HCT116 (cell line): ENCODE data around the gene CRAT. TPM values are rescaled to one million over a fixed set of nuclear protein-coding genes. Genes with fewer than 3 reads are reported as not detected.

Experiments used
- ATAC-seq: fragments of 200-7000 bp; cut with Tn5 transposase; 2 replicates; pipeline ENCODE4 v1.9.1; 2020; ENCODE audit warnings: mild to moderate bottlenecking, moderate library complexity
- BruUV-seq: library from RNA; stranded (reverse); fragments of 400-500 nt; replicated peaks from 2 replicates; lab custom pipeline; 2021; lab: Mats Ljungman, UMichigan
- CTCF ChIA-PET: fragments of 300-600 bp; sonication (Branson Sonifier 250); formaldehyde crosslinking; loops from one replicate; lab custom pipeline; 2021; ENCODE audit warnings: antibody characterized with exemption; lab: Charles Lee
- POLR2A ChIA-PET: fragments of 300-600, 350-600 bp; sonication (Branson Sonifier 250); formaldehyde crosslinking; loops from one replicate; lab custom pipeline; 2021; ENCODE audit warnings: antibody characterized with exemption; lab: Charles Lee
- RAD21 ChIA-PET, 2 experiments: fragments of 300-600 bp; sonication (Branson Sonifier 250); formaldehyde crosslinking; loops; one replicate each; lab custom pipeline; 2023; ENCODE audit warnings: low total read pairs in 2 of 2; ENCODE audit not compliant: uncharacterized antibody in 2 of 2, unreplicated experiment in 2 of 2, low non-redundant PET in 1 of 2; lab: Charles Lee
- DNase-seq: peaks from one replicate; pipeline ENCODE4 v3.0.0-alpha.2; 2010; ENCODE audit warnings: low read depth, low spot score
- H2AFZ ChIP-seq: fragments of 200-600 bp; shearing (Covaris generic), sonication (generic); 2 replicates; pipeline ENCODE4 v1.6.1; 2017; ENCODE audit warnings: low read depth, mixed run types, mixed read lengths, antibody characterized with exemption, low read length; ENCODE audit not compliant: poor library complexity, severe bottlenecking
- H3K27ac ChIP-seq: 2 replicates; pipeline ENCODE4 v1.5.1; 2012; ENCODE audit warnings: low read depth, low read length
- H3K27me3 ChIP-seq: fragments of 200-600 bp; sonication (generic); 2 replicates; pipeline ENCODE4 v1.6.1; 2016; ENCODE audit warnings: mixed run types, low read length, mixed read lengths; ENCODE audit not compliant: insufficient read depth
- H3K36me3 ChIP-seq, 2 experiments: fragments of 200-500 bp in 1 of 2; fragments of 200-600 bp in 1 of 2; sonication (Bioruptor generic) in 1 of 2; sonication (generic) in 1 of 2; 2 replicates each; pipeline versions ENCODE4 v1.5.1 to v1.6.1; 2014 to 2016; ENCODE audit warnings: low read length in 2 of 2, inconsistent platforms in 1 of 2, mixed read lengths in 1 of 2, mixed run types in 1 of 2; ENCODE audit not compliant: insufficient read depth in 2 of 2, control insufficient read depth in 1 of 2
- H3K4me1 ChIP-seq, 2 experiments: fragments of 200-600 bp in 1 of 2; sonication (generic) in 1 of 2; 2 replicates each; pipeline versions ENCODE4 v1.5.1 to v1.6.1; 2012 to 2017; ENCODE audit warnings: low read length in 2 of 2, inconsistent platforms in 1 of 2, mild to moderate bottlenecking in 1 of 2, mixed read lengths in 1 of 2, mixed run types in 1 of 2, moderate library complexity in 1 of 2; ENCODE audit not compliant: insufficient read depth in 2 of 2, control insufficient read depth in 1 of 2
- H3K4me2 ChIP-seq: fragments of 200-600 bp; sonication (generic); 2 replicates; pipeline ENCODE4 v1.6.1; 2017; ENCODE audit warnings: mixed run types, low read length, mixed read lengths
- H3K4me3 ChIP-seq, 2 experiments: fragments of 200-600 bp in 1 of 2; sonication (generic) in 1 of 2; replicated peaks in 1 of 2; 2 replicates each; pipeline ENCODE4 v1.5.1; 2011 to 2016; ENCODE audit warnings: low read length in 2 of 2, control low read depth in 1 of 2, low read depth in 1 of 2, mild to moderate bottlenecking in 1 of 2, mixed read lengths in 1 of 2, mixed run types in 1 of 2
- H3K79me2 ChIP-seq: fragments of 200-600 bp; sonication (generic); 2 replicates; pipeline ENCODE4 v1.6.1; 2017; ENCODE audit warnings: mild to moderate bottlenecking, mixed run types, low read length, moderate library complexity, mixed read lengths; ENCODE audit not compliant: insufficient read depth
- H3K9ac ChIP-seq: fragments of 200-600 bp; sonication (generic); 2 replicates; pipeline ENCODE4 v1.6.1; 2016; ENCODE audit warnings: low read length, mixed read lengths
- H3K9me2 ChIP-seq: fragments of 200-600 bp; sonication (generic), shearing (Covaris generic); 2 replicates; pipeline ENCODE4 v1.6.1; 2017; ENCODE audit warnings: mixed run types, mild to moderate bottlenecking, moderate library complexity; ENCODE audit not compliant: insufficient read depth
- H3K9me3 ChIP-seq, 2 experiments: fragments of 200-500 bp in 1 of 2; fragments of 200-600 bp in 1 of 2; sonication (Bioruptor generic) in 1 of 2; sonication (generic) in 1 of 2; 2 replicates each; pipeline ENCODE4 v1.6.1; 2014 to 2017; ENCODE audit warnings: low read length in 2 of 2, mixed read lengths in 2 of 2, inconsistent platforms in 1 of 2, low read depth in 1 of 2, mild to moderate bottlenecking in 1 of 2, mixed run types in 1 of 2, moderate library complexity in 1 of 2; ENCODE audit not compliant: control insufficient read depth in 1 of 2, insufficient read depth in 1 of 2
- H4K20me1 ChIP-seq: fragments of 200-600 bp; sonication (generic), shearing (Covaris generic); 2 replicates; pipeline ENCODE4 v1.6.1; 2017; ENCODE audit warnings: mixed run types, mild to moderate bottlenecking, moderate library complexity; ENCODE audit not compliant: insufficient read depth
- CEBPB ChIP-seq: IDR thresholded peaks from 2 replicates; pipeline ENCODE4 v1.6.1; 2012; ENCODE audit warnings: low read depth
- EZH2 ChIP-seq: fragments of 200-600 bp; sonication (generic); IDR thresholded peaks from 2 replicates; pipeline ENCODE4 v1.6.1; 2017; ENCODE audit warnings: antibody characterized with exemption, mixed run types
- ZFX ChIP-seq: fragments of 450-650 bp; IDR thresholded peaks from 2 replicates; pipeline ENCODE4 v1.6.1; 2017
- intact Hi-C: fragments of 100-400 bp; cut with micrococcal nuclease; formaldehyde crosslinking; loops from 2 replicates; pipeline ENCODE4 v1.10.0; 2022
- total RNA-seq: library from RNA; stranded (reverse); gene quantifications from one replicate; pipeline ENCODE4 v1.2.1, GENCODE V29; 2021; ENCODE audit not compliant: unreplicated experiment

CRAT gene
- total RNA-seq, 1 experiment from 2014 or later: 29.0 TPM

GRCh38 chr9:129111528-129112151, 1.0 kb upstream of the CRAT start:
- peak; percentile 37 for ATAC-seq
- Histone ChIP-seq H3K79me2 (peaks cover 47% of the 10 kb centered on the region), H3K9me2 (no peaks in the 10 kb centered on the region), H4K20me1 (no peaks in the 10 kb centered on the region), H3K4me2 (peak overlapping the region; percentile 89), H3K9me3 (no peaks in the 10 kb centered on the region), H3K27me3 (no peaks in the 10 kb centered on the region), H3K4me1 (peaks cover 23 to 48% of the 10 kb centered on the region in 2 experiments), H3K36me3 (no peaks in the 10 kb centered on the region), H2AFZ (no peak overlapping the region), H3K4me3 (peak overlapping the region; percentile 73 to 90), H3K27ac (peak overlapping the region; percentile 97), H3K9ac (peak overlapping the region; percentile 86)
- CTCF ChIA-PET: interaction anchor here (0.6 to 0.7 kb wide), 3 partner anchors 20 to 243 kb away, joined by 3 read pairs; no protein-coding TSS in a partner anchor
- no peak for TF ChIP-seq CEBPB
- TF ChIP-seq ZFX: peak; percentile 64; the same call in 1 of the 2 replicates
- DNase-seq: no peak
- intact Hi-C loops: no loop called here
- no TSS peak for BruUV-seq
- POLR2A ChIA-PET: interaction anchor here (1.3 kb wide), 1 partner anchor 28 kb away, joined by 3 read pairs; no protein-coding TSS in a partner anchor
- RAD21 ChIA-PET: interaction anchor here in 1 of 2 experiments (0.7 kb wide), 1 partner anchor 61 kb away, joined by 5 read pairs; no protein-coding TSS in a partner anchor

DNA sequence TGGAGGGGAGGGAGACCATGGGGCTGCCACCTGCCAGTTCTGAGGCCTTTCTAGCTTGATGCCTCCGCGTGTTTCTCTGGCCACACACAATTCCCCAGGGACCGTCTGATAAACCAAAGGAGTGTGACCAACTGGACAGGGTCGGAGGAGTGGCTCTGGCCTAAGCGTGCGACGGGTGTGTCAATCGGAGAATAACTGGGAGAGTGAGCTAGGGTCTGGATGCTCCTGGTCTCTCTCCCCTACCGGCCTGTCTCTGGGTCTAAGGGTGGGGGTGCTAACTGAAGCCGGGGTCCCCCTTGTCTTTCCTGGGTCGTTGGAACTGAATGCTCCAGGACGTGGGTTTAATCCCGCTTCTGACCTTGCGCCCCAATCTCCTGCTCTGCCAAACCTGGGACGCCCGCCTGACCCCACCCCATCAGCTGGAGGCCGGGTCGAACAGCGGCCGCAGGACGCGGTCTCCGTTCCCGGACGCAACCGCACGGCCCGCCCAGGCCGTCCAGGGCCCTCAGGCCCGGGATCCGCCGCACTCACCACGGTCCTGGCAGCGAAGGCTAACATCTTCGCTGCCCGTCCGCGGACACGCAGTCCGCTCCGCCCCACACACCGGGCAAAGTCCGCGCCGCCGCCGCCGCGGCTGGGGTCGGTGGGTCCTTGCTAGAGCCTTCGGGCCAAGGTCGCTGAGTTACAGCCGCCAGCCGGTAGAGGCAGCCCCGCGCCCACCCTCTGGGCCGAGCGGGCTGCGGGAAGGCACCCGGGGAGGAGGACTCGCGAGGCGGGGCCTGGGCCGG, 447 bp downstream of the CRAT start:
- Histone ChIP-seq H3K9me2 (no peaks in the 10 kb centered on the region), H2AFZ (no peak overlapping the region), H3K9me3 (no peaks in the 10 kb centered on the region), H3K27me3 (no peaks in the 10 kb centered on the region), H3K4me3 (peak overlapping the region; percentile 73 to 74), H3K9ac (peak overlapping the region; percentile 81), H4K20me1 (no peaks in the 10 kb centered on the region), H3K79me2 (peaks cover 36% of the 10 kb centered on the region), H3K27ac (peak overlapping the region; percentile 89), H3K4me2 (peak overlapping the region; percentile 89), H3K36me3 (no peaks in the 10 kb centered on the region), H3K4me1 (peaks cover 23 to 46% of the 10 kb centered on the region in 2 experiments)
- BruUV-seq: TSS peak; percentile 59
- TF ChIP-seq ZFX: peak; percentile 70; the same call in 1 of the 2 replicates
- no peak for TF ChIP-seq EZH2
- intact Hi-C loops: no loop called here
- ChIA-PET RAD21 (no interaction called here), CTCF (no interaction called here), POLR2A (interaction anchor here (0.6 to 1.8 kb wide), 2 partner anchors 28 to 350 kb away, joined by 3 to 4 read pairs; no protein-coding TSS in a partner anchor)
- DNase-seq (no peak), ATAC-seq (peak; percentile 19)
